Measurements from ENCODE around the gene GABRB1.

The GABRB1 gene

DNA sequence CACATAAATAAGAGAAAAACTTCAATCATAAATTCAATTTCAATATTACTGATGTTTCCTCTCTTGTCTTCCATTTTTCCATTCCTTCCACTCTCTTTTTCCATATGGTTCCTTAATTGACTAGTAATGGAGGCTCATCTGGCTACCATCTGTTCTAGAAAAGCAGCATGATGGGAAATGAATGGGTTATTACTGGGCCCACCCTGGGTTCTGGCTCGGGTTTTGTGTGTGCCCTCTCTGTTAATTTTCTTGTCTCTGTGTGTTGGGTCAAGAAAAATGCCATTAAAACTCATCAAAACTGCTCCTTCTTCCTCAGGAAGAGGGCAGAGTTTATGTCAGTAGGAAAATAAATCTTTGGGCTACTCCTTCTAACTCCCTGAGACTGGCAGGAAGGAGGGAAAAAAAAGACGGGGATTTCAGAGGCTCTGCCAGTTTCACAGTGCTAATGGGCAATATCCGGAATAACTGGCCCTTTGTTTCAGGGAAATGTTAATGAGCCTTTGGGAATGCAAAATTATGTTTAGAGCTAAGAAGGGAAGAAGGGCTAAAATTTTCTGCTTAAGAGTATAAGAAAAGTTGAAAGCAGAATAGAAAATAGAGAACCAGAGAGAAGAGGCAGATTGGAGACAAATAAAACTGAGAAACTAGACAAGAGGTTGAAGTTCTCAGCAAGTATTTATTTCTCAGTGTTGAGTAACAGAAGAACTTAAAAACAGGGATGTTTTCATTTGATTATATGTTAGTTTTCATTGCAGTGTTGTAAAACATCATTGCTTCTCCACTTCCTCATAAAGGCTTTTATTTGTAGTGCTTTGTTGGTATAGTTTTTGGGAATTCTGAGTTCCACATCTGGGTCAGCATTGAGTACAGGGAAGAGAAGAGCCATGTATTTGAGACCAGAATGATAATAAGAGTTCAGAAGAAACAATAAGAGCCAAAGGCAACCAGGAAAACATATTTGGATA is 19.7 kb downstream of the GABRB1 start (continued):
- TF ChIP-seq, protein P1, sequence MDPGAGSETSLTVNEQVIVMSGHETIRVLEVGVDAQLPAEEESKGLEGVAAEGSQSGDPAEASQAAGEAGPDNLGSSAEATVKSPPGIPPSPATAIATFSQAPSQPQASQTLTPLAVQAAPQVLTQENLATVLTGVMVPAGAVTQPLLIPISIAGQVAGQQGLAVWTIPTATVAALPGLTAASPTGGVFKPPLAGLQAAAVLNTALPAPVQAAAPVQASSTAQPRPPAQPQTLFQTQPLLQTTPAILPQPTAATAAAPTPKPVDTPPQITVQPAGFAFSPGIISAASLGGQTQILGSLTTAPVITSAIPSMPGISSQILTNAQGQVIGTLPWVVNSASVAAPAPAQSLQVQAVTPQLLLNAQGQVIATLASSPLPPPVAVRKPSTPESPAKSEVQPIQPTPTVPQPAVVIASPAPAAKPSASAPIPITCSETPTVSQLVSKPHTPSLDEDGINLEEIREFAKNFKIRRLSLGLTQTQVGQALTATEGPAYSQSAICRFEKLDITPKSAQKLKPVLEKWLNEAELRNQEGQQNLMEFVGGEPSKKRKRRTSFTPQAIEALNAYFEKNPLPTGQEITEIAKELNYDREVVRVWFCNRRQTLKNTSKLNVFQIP (CRISPR knock-in tag; IDR thresholded peaks at IDR 0.05; ENCODE audit: borderline replicate concordance, low read depth): no peak
- TF ChIP-seq, protein P2, sequence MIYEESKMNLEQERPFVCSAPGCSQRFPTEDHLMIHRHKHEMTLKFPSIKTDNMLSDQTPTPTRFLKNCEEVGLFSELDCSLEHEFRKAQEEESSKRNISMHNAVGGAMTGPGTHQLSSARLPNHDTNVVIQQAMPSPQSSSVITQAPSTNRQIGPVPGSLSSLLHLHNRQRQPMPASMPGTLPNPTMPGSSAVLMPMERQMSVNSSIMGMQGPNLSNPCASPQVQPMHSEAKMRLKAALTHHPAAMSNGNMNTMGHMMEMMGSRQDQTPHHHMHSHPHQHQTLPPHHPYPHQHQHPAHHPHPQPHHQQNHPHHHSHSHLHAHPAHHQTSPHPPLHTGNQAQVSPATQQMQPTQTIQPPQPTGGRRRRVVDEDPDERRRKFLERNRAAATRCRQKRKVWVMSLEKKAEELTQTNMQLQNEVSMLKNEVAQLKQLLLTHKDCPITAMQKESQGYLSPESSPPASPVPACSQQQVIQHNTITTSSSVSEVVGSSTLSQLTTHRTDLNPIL (CRISPR knock-in tag; IDR thresholded peaks at IDR 0.05; ENCODE audit: low read depth): no peak

DNA sequence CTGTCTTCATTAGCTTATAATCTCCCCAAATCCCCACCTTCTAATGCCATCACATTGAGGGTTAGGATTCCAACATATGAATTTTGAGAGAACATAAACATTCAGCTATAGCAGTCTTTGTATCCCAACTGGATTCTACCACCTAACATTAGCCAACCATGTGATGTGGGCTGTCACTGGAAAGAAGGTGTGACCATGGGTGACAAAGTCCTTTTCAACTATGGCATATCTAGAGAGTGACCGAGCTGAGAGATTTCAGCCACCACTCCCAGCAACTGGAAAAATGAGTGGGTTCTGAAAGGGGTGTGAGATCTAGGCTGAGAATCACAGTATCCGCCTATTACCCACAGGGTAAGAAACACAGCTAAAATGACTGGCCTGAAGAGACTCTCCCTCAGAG is 22.1 kb downstream of the GABRB1 start:
- TF ChIP-seq, protein P1 (CRISPR knock-in tag; IDR thresholded peaks at IDR 0.05; ENCODE audit: borderline replicate concordance, low read depth): no peak
- TF ChIP-seq ZC3H10 (CRISPR knock-in tag; IDR thresholded peaks at IDR 0.05) (no peak), ESRRG (CRISPR knock-in tag; IDR thresholded peaks at IDR 0.05) (no peak), PPARA (CRISPR knock-in tag; IDR thresholded peaks at IDR 0.05; ENCODE audit: borderline replicate concordance) (no peak), ZFP3 (CRISPR knock-in tag; IDR thresholded peaks at IDR 0.05) (no peak), TOX (CRISPR knock-in tag; IDR thresholded peaks at IDR 0.05; ENCODE audit: borderline replicate concordance) (no peak), GLIS3 (CRISPR knock-in tag; IDR thresholded peaks at IDR 0.05) (no peak), ZNF8 (CRISPR knock-in tag; IDR thresholded peaks at IDR 0.05) (no peak), ZFP30 (CRISPR knock-in tag; IDR thresholded peaks at IDR 0.05) (no peak)
- TF ChIP-seq, protein P2 (CRISPR knock-in tag; IDR thresholded peaks at IDR 0.05; ENCODE audit: low read depth): no peak
- TF ChIP-seq, protein P3, sequence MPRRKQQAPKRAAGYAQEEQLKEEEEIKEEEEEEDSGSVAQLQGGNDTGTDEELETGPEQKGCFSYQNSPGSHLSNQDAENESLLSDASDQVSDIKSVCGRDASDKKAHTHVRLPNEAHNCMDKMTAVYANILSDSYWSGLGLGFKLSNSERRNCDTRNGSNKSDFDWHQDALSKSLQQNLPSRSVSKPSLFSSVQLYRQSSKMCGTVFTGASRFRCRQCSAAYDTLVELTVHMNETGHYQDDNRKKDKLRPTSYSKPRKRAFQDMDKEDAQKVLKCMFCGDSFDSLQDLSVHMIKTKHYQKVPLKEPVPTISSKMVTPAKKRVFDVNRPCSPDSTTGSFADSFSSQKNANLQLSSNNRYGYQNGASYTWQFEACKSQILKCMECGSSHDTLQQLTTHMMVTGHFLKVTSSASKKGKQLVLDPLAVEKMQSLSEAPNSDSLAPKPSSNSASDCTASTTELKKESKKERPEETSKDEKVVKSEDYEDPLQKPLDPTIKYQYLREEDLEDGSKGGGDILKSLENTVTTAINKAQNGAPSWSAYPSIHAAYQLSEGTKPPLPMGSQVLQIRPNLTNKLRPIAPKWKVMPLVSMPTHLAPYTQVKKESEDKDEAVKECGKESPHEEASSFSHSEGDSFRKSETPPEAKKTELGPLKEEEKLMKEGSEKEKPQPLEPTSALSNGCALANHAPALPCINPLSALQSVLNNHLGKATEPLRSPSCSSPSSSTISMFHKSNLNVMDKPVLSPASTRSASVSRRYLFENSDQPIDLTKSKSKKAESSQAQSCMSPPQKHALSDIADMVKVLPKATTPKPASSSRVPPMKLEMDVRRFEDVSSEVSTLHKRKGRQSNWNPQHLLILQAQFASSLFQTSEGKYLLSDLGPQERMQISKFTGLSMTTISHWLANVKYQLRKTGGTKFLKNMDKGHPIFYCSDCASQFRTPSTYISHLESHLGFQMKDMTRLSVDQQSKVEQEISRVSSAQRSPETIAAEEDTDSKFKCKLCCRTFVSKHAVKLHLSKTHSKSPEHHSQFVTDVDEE (CRISPR knock-in tag; IDR thresholded peaks at IDR 0.05): no peak
- no peak for ATAC-seq

DNA sequence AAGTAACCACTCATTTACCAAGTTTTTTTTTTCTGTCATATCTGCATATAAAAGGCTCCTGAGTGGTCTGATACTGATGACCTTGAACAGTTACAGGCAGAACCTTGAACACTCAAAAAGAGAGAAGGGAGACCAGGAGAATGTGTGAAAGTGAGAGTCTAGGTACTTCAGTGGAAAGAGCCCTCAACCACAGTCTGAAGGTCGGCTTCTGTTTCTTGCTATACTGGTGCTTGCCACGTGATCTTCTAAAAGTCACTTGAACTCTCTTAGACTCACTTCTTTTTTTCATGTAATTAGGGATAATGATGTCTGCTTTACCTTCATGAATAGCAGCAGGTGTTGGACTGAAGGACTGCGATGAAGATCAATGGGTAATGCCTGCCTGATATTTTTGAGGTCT is 22.8 kb downstream of the GABRB1 start:
- no peak for ATAC-seq
- TF ChIP-seq TCF4 (CRISPR knock-in tag; IDR thresholded peaks at IDR 0.05; ENCODE audit: borderline replicate concordance) (no peak), ZFP3 (CRISPR knock-in tag; IDR thresholded peaks at IDR 0.05) (no peak), OSR1 (CRISPR knock-in tag; IDR thresholded peaks at IDR 0.05) (no peak), ZNF565 (CRISPR knock-in tag; conservative IDR thresholded peaks at IDR 0.05; ENCODE audit: low read depth) (no peak), BACH2 (CRISPR knock-in tag; IDR thresholded peaks at IDR 0.05; ENCODE audit: borderline replicate concordance) (no peak), RARB (CRISPR knock-in tag; IDR thresholded peaks at IDR 0.05) (no peak), ESRRG (CRISPR knock-in tag; IDR thresholded peaks at IDR 0.05) (no peak), ZNF8 (CRISPR knock-in tag; IDR thresholded peaks at IDR 0.05) (no peak), GLIS3 (CRISPR knock-in tag; IDR thresholded peaks at IDR 0.05) (no peak), SNAI2 (CRISPR knock-in tag; IDR thresholded peaks at IDR 0.05) (no peak), ISL1 (CRISPR knock-in tag; IDR thresholded peaks at IDR 0.05) (no peak), CSDC2 (CRISPR knock-in tag; IDR thresholded peaks at IDR 0.05) (no peak), ZFP30 (CRISPR knock-in tag; IDR thresholded peaks at IDR 0.05) (no peak), ARNTL (CRISPR knock-in tag; IDR thresholded peaks at IDR 0.05; ENCODE audit: borderline replicate concordance, low read depth) (no peak), ZNF70 (CRISPR knock-in tag; IDR thresholded peaks at IDR 0.05) (no peak)
- TF ChIP-seq, protein P4, sequence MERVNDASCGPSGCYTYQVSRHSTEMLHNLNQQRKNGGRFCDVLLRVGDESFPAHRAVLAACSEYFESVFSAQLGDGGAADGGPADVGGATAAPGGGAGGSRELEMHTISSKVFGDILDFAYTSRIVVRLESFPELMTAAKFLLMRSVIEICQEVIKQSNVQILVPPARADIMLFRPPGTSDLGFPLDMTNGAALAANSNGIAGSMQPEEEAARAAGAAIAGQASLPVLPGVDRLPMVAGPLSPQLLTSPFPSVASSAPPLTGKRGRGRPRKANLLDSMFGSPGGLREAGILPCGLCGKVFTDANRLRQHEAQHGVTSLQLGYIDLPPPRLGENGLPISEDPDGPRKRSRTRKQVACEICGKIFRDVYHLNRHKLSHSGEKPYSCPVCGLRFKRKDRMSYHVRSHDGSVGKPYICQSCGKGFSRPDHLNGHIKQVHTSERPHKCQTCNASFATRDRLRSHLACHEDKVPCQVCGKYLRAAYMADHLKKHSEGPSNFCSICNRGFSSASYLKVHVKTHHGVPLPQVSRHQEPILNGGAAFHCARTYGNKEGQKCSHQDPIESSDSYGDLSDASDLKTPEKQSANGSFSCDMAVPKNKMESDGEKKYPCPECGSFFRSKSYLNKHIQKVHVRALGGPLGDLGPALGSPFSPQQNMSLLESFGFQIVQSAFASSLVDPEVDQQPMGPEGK (CRISPR knock-in tag; IDR thresholded peaks at IDR 0.05; ENCODE audit: borderline replicate concordance): no peak
- TF ChIP-seq, protein P2 (CRISPR knock-in tag; IDR thresholded peaks at IDR 0.05; ENCODE audit: low read depth): no peak
- TF ChIP-seq, protein P1 (CRISPR knock-in tag; IDR thresholded peaks at IDR 0.05; ENCODE audit: borderline replicate concordance, low read depth): no peak

Measured in SK-N-SH treated with all-trans-retinoic acid at 6 μM for 48 hours (cell line).